A549 (cell line): ENCODE results near the gene KIF16B. TPM values are rescaled to one million over a fixed set of nuclear protein-coding genes. Genes with fewer than 3 reads are reported as not detected.

Source experiments
- ATAC-seq, 2 experiments: fragments of 200-7000 bp in 1 of 2; fragments of >200 bp in 1 of 2; cut with Nextera tagmentation in 1 of 2; cut with Tn5 transposase in 1 of 2; 3 replicates each; pipeline versions ENCODE4 v1.8.0 to v1.9.1; 2018 to 2020; ENCODE audit warnings: mild to moderate bottlenecking in 1 of 2, moderate library complexity in 1 of 2
- CTCF ChIA-PET: fragments of 300-600 bp; sonication (Branson Sonifier 250); formaldehyde crosslinking; extraction: SDS; loops from one replicate; lab custom pipeline; 2021; ENCODE audit warnings: antibody characterized with exemption, inconsistent platforms; lab: Yijun Ruan, JAX
- POLR2A ChIA-PET: fragments of 350-600 bp; formaldehyde crosslinking; extraction: SDS; loops from one replicate; lab custom pipeline; 2021; ENCODE audit warnings: antibody characterized with exemption, inconsistent platforms; lab: Yijun Ruan, JAX
- DNase-seq, 2 experiments: peaks; one replicate each; pipeline versions ENCODE4 v3.0.0 to v3.0.0-alpha.2; 2011 to 2016; ENCODE audit warnings: low read depth in 1 of 2, low spot score in 1 of 2
- FAIRE-seq: peaks from 2 replicates; lab custom pipeline; 2011; peaks lifted over from hg19 to GRCh38; lab: Jason Lieb, UNC
- H3K27ac ChIP-seq, 2 experiments: fragments of >200 bp; sonication (Bioruptor Twin); formaldehyde crosslinking; 3 replicates each; pipeline ENCODE4 v1.5.1; 2016 to 2017
- H3K4me1 ChIP-seq: fragments of >200 bp; sonication (Bioruptor Twin); formaldehyde crosslinking; 3 replicates; pipeline ENCODE4 v1.6.1; 2016
- H3K4me2 ChIP-seq: fragments of >200 bp; sonication (Bioruptor Twin); formaldehyde crosslinking; 3 replicates; pipeline ENCODE4 v1.6.1; 2016
- H3K4me3 ChIP-seq: fragments of >200 bp; sonication (Bioruptor Twin); formaldehyde crosslinking; 3 replicates; pipeline ENCODE4 v1.5.1; 2016
- H3K9me3 ChIP-seq: fragments of >200 bp; sonication (Bioruptor Twin); formaldehyde crosslinking; 3 replicates; pipeline ENCODE4 v1.6.1; 2016
- BHLHE40 ChIP-seq: IDR thresholded peaks from 2 replicates; pipeline ENCODE4 v1.6.1; 2012; ENCODE audit warnings: low read depth, low read length, inconsistent platforms
- CBX2 ChIP-seq: fragments of 200-600 bp; sonication (generic); IDR thresholded peaks from 2 replicates; pipeline ENCODE4 v1.6.1; 2016; ENCODE audit warnings: low read depth, mild to moderate bottlenecking, borderline replicate concordance
- FOSL2 ChIP-seq, 2 experiments: fragments of 450-650 bp in 1 of 2; fragments of >200 bp in 1 of 2; sonication (Bioruptor Twin) in 1 of 2; formaldehyde crosslinking; IDR thresholded peaks; 2 replicates each; pipeline versions ENCODE4 v1.5.0 to v1.6.1; 2016 to 2020; ENCODE audit warnings: mild to moderate bottlenecking in 1 of 2, moderate library complexity in 1 of 2
- HDAC2 ChIP-seq: fragments of 200-600 bp; sonication (generic); IDR thresholded peaks from 2 replicates; pipeline ENCODE4 v1.6.1; 2016
- HOXA7 ChIP-seq: fragments of 250-450 bp; sonication (Bioruptor Pico); IDR thresholded peaks from 2 replicates; pipeline ENCODE4 v1.5.0; 2020; ENCODE audit warnings: mild to moderate bottlenecking, moderate library complexity
- HOXB13 ChIP-seq: fragments of 250-450 bp; sonication (Bioruptor Pico); IDR thresholded peaks from 2 replicates; pipeline ENCODE4 v1.5.0; 2020; ENCODE audit warnings: low read depth, mild to moderate bottlenecking, moderate library complexity
- JUN ChIP-seq, 2 experiments: fragments of >200 bp; sonication (Bioruptor Twin); formaldehyde crosslinking; IDR thresholded peaks; 2 replicates in 1 of 2; 3 replicates in 1 of 2; pipeline ENCODE4 v1.6.1; 2016 to 2017
- MAFK ChIP-seq: fragments of 450-650 bp; IDR thresholded peaks from 2 replicates; pipeline ENCODE4 v1.6.1; 2014; ENCODE audit not compliant: partially characterized antibody
- MAZ ChIP-seq: fragments of 150-350 bp; IDR thresholded peaks from 2 replicates; pipeline ENCODE4 v1.6.1; 2014; ENCODE audit warnings: antibody characterized with exemption, low read depth, low read length, borderline replicate concordance
- NFE2L2 ChIP-seq: fragments of 150-350 bp; conservative IDR thresholded peaks from 2 replicates; pipeline ENCODE4 v1.6.1; 2014; ENCODE audit warnings: low read length
- NPAS2 ChIP-seq: fragments of 250-450 bp; sonication (Bioruptor Pico); IDR thresholded peaks from 2 replicates; pipeline ENCODE4 v1.8.0; 2022; ENCODE audit warnings: mild to moderate bottlenecking, moderate library complexity, borderline replicate concordance
- SMC3 ChIP-seq: fragments of >200 bp; sonication (Bioruptor Twin); formaldehyde crosslinking; IDR thresholded peaks from 3 replicates; pipeline ENCODE4 v1.6.1; 2018; ENCODE audit warnings: inconsistent platforms
- SREBF2 ChIP-seq: fragments of 450-650 bp; IDR thresholded peaks from 2 replicates; pipeline ENCODE4 v1.6.1; 2014; ENCODE audit warnings: mild to moderate bottlenecking, moderate library complexity
- ZFP36 ChIP-seq: fragments of 450-650 bp; IDR thresholded peaks from 2 replicates; pipeline ENCODE4 v1.6.1; 2014; ENCODE audit warnings: borderline replicate concordance; ENCODE audit not compliant: partially characterized antibody
- whole genome bisulfite sequencing: methylation state at CpG from one replicate; pipeline ENCODE4 v1.1.6; 2017; ENCODE audit errors: missing lambda C conversion rate; 5-methylcytosine and 5-hydroxymethylcytosine counted together
- polyA plus RNA-seq, 4 experiments: library from polyadenylated mRNA; depleted of rRNA in 3 of 4; stranded (reverse); fragments of >200 nt; fragmentation: RNase III in 1 of 4; extraction: RNeasy Plus Mini Kit Qiagen cat#74134 plus additional on column Dnase treatment in 1 of 4; gene quantifications; 2 replicates in 3 of 4; 3 replicates in 1 of 4; pipeline ENCODE4 v1.2.3, GENCODE V29; 2011 to 2017
- TF ChIP-seq, protein P1 (sequence below): fragments of 150-350 bp; IDR thresholded peaks from 2 replicates; pipeline ENCODE4 v1.6.1; 2014; ENCODE audit warnings: low read depth, mild to moderate bottlenecking, low read length
- TF ChIP-seq, protein P2 (sequence below): IDR thresholded peaks from 2 replicates; pipeline ENCODE4 v1.6.1; 2012

KIF16B gene
- polyA plus RNA-seq, 2 of the 4 experiments (the other 2 are of a cell fraction) = 14.1 to 23.3 TPM

DNA sequence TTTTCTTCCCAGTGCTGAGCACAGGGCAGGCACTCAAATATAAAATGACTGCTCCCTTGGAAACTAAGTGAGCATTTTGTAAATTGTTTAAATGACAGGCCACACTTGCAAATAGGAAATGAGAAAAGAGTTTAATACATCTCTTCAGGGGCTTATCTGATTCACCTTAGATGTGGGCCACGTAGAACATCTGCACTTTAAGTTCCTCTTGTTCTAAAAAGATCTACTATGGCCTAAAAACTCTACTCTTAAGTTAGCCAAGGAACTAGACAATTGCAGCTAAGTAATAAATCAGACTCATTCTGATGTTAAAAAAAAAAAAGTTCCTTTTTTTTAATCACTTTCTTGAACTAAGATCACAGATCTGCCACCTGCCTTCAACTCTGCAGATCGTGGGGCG is 126.3 kb downstream of the KIF16B start:
- Histone ChIP-seq H3K4me2 (no peak overlapping the region), H3K4me1 (no peaks in the 10 kb centered on the region), H3K9me3 (no peaks in the 10 kb centered on the region), H3K27ac (no peak overlapping the region), H3K4me3 (no peak overlapping the region)
- DNase-seq (no peak), ATAC-seq (no peak), FAIRE-seq (no peak)
- 90% methylated on average over 3 of the region's 3 CpGs for WGBS
- ChIA-PET POLR2A (no interaction called here), CTCF (interaction anchor here (1.3 kb wide), 1 partner anchor 13 kb away, joined by 4 read pairs; no protein-coding TSS in a partner anchor)
- TF ChIP-seq, protein P1, sequence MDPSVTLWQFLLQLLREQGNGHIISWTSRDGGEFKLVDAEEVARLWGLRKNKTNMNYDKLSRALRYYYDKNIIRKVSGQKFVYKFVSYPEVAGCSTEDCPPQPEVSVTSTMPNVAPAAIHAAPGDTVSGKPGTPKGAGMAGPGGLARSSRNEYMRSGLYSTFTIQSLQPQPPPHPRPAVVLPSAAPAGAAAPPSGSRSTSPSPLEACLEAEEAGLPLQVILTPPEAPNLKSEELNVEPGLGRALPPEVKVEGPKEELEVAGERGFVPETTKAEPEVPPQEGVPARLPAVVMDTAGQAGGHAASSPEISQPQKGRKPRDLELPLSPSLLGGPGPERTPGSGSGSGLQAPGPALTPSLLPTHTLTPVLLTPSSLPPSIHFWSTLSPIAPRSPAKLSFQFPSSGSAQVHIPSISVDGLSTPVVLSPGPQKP = no peak
- TF ChIP-seq CBX2 = no peak
- TF ChIP-seq HDAC2 = no peak
- TF ChIP-seq HOXA7 (CRISPR knock-in tag) = no peak
- TF ChIP-seq FOSL2 (IDR thresholded peaks at IDR 0.05) = no peak
- TF ChIP-seq FOSL2 (CRISPR knock-in tag; IDR thresholded peaks at IDR 0.05) = no peak
- TF ChIP-seq MAZ = no peak
- TF ChIP-seq SREBF2 = no peak

DNA sequence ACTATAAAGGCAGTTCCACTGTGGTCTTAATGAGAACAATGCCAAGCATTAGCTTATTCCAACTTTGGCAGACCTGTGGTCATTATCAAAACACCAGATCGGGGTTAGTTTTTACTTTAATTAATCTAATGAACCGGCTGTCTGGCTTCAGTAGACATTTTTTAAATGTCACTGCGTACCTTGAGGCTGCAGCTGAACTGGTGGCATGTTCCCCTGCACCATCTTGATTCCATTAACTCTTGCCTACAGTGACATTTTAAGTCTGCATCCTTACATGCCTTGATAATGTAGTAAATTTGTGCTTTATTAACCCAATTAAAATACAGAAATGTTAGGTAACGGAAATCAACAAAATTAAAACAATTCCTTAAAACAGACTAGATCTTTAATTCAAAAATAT is 127.0 kb downstream of the KIF16B start:
- H3K9me3 ChIP-seq = no peaks in the 10 kb centered on the region
- WGBS = 87% methylated on average over 4 of the region's 4 CpGs
- H3K27ac ChIP-seq = no peak overlapping the region
- CTCF ChIA-PET = interaction anchor here (1.3 kb wide), 1 partner anchor 12 kb away, joined by 4 read pairs; no protein-coding TSS in a partner anchor
- DNase-seq (no peak), ATAC-seq (no peak), FAIRE-seq (no peak)
- TF ChIP-seq CBX2 (no peak), NFE2L2 (no peak), NPAS2 (CRISPR knock-in tag) (no peak)
- TF ChIP-seq, protein P2, sequence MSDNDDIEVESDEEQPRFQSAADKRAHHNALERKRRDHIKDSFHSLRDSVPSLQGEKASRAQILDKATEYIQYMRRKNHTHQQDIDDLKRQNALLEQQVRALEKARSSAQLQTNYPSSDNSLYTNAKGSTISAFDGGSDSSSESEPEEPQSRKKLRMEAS = no peak
- H3K4me3 ChIP-seq = no peak overlapping the region
- no peak overlapping the region for H3K4me2 ChIP-seq
- no peaks in the 10 kb centered on the region for H3K4me1 ChIP-seq
- POLR2A ChIA-PET = no interaction called here

DNA sequence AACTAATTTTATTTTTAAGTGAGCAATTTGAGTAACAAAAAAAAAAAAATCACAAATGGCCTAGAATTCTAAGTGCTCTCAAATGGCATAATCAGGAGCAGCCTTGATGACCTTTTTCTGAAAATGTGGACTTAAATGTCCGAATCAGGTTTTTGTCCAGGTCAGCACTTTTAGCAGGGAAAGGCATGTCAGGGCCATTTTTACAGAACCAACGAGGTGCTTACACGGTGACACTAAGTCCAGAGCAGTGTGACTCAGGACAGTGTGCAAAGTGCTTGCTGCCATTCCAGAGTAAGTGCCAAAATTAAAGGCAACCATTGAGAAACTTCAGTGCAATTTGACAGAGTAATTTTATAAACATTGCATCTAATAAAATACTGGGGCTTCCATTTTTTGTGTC is 127.8 kb downstream of the KIF16B start:
- no peaks in the 10 kb centered on the region for H3K4me1 ChIP-seq
- no peak overlapping the region for H3K4me2 ChIP-seq
- CTCF ChIA-PET = no interaction called here
- no peaks in the 10 kb centered on the region for H3K9me3 ChIP-seq
- WGBS = 83% methylated on average over 3 of the region's 3 CpGs
- no peak overlapping the region for H3K4me3 ChIP-seq
- ATAC-seq (no peak), DNase-seq (no peak), FAIRE-seq (no peak)
- POLR2A ChIA-PET = no interaction called here
- no peak overlapping the region for H3K27ac ChIP-seq
- TF ChIP-seq SMC3 = no peak
- TF ChIP-seq JUN (IDR thresholded peaks at IDR 0.05) = no peak
- TF ChIP-seq MAFK = peak; percentile 96
- TF ChIP-seq HOXB13 (CRISPR knock-in tag) = no peak
- TF ChIP-seq, all 56 proteins: peak for 1

DNA sequence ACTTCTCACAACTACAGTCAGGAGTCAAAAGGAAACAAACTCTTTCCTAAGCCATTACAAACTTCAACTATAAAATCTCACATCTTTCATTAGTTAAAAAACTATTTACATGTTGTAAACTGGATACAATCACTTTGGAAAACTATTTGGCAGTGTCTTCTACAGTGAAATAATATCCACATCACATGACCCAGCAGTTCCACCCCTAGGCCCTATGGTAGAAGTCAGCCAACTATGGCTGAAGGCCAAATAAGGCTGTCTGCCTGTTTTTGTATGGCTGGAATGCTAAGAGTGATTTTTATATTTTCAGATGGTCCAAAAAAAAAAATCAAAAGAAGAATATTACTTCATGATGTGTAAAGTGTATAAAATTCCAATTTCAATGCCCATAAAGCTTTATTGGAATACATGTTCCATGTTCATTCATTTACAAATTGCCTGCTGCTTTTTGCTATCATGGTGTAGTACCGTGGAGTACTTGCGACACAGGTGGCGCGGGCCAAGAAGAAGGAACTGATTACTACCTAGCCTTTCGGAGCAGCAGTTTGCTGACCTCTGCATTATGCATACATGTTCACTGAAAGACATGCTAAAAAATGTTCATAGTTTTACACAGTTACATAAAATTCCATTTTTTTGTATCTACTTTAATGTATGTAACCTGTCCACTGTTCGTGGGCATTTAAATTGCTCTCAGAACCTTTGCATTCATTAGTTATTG is 129.0 kb downstream of the KIF16B start:
- H3K27ac ChIP-seq = no peak overlapping the region
- H3K4me3 ChIP-seq = no peak overlapping the region
- POLR2A ChIA-PET = no interaction called here
- FAIRE-seq (peak; percentile 49), ATAC-seq (no peak), DNase-seq (no peak)
- no peaks in the 10 kb centered on the region for H3K9me3 ChIP-seq
- no peak for TF ChIP-seq ZFP36
- TF ChIP-seq BHLHE40 = no peak
- peak; percentile 19 for TF ChIP-seq MAFK
- no peak for TF ChIP-seq HOXA7 (CRISPR knock-in tag)
- 90% methylated on average over 6 of the region's 6 CpGs for WGBS
- no peak overlapping the region for H3K4me2 ChIP-seq
- CTCF ChIA-PET = interaction anchor here (0.6 to 1.1 kb wide), 3 partner anchors 33 to 903 kb away, joined by 3 read pairs; no protein-coding TSS in a partner anchor
- H3K4me1 ChIP-seq = no peaks in the 10 kb centered on the region
